Heart right ventricle (tissue), 16 donors: ENCODE results near the gene GABRA1. TPM values are rescaled to one million over a fixed set of nuclear protein-coding genes. Genes with fewer than 3 reads are reported as not detected.

Experiments
- ATAC-seq, 8 donors: fragments of 200-7000 bp; cut with Tn5 transposase; one replicate each; pipeline ENCODE4 v1.9.1; 2020; ENCODE audit warnings: mild to moderate bottlenecking in 8 of 8, moderate library complexity in 8 of 8, moderate number of reproducible peaks in 1 of 8
- DNase-seq, 2 donors: peaks; one replicate each; pipeline ENCODE4 v3.0.0-alpha.2; 2020
- H3K27ac ChIP-seq, 10 donors: fragments of 200-600 bp; sonication (generic) in 2 of 10; one replicate each; pipeline versions ENCODE4 v1.5.0 to v1.8.0; 2020 to 2022; ENCODE audit warnings: mild to moderate bottlenecking in 3 of 10
- H3K27me3 ChIP-seq, 7 donors: fragments of 200-600 bp; one replicate each; pipeline ENCODE4 v1.8.0; 2021 to 2022; ENCODE audit warnings: mild to moderate bottlenecking in 2 of 7
- H3K36me3 ChIP-seq, 9 donors: fragments of 200-600 bp; sonication (generic) in 1 of 9; one replicate each; pipeline versions ENCODE4 v1.5.0 to v1.8.0; 2020 to 2022; ENCODE audit warnings: mild to moderate bottlenecking in 2 of 9
- H3K4me1 ChIP-seq, 9 donors: fragments of 200-600 bp; sonication (generic) in 1 of 9; one replicate each; pipeline versions ENCODE4 v1.5.0 to v1.8.0; 2020 to 2022; ENCODE audit warnings: mild to moderate bottlenecking in 4 of 9
- H3K4me3 ChIP-seq, 10 donors: fragments of 200-600 bp; sonication (generic) in 2 of 10; one replicate each; pipeline versions ENCODE4 v1.5.0 to v1.8.0; 2020 to 2022; ENCODE audit warnings: mild to moderate bottlenecking in 7 of 10, moderate library complexity in 2 of 10
- H3K9me3 ChIP-seq, 11 donors: fragments of 200-600 bp in 10 of 11; sonication (generic) in 2 of 11; one replicate each; pipeline versions ENCODE4 v1.5.0 to v1.8.0; 2013 to 2022; ENCODE audit warnings: mild to moderate bottlenecking in 2 of 11, control low read depth in 1 of 11, moderate library complexity in 1 of 11
- WGBS, 2 donors: extraction: QIAGEN DNeasy Blood & Tissue Kit; methylation state at CpG; one replicate each; pipeline ENCODE4 v1.1.7; 2013; ENCODE audit warnings: inconsistent platforms in 1 of 2; 5-methylcytosine and 5-hydroxymethylcytosine counted together
- intact Hi-C, 10 donors: fragments of 100-400 bp; cut with DNase I; formaldehyde crosslinking; loops; one replicate each; pipeline versions ENCODE4 v1.11.1 to v1.14.2; 2022
- polyA plus RNA-seq, 2 donors: library from polyadenylated mRNA; stranded (reverse); fragments of 200-250 nt; gene quantifications; one replicate each; pipeline ENCODE4 v1.2.3, GENCODE V29; 2013
- total RNA-seq, 10 donors: library from RNA; stranded (reverse); fragmentation: NEBNext Ultra II Directional in 3 of 10; extraction: Animal tissue kit (Norgen Biotek cat#: 25700) in 3 of 10; gene quantifications; one replicate each; pipeline versions ENCODE4 v1.2.1 to v1.2.4, GENCODE V29; 2021 to 2023
- TF ChIP-seq, protein P1 (sequence below), 9 donors: fragments of 200-600 bp; sonication (generic) in 2 of 9; IDR thresholded peaks; one replicate each; pipeline versions ENCODE4 v1.5.0 to v1.8.0; 2021 to 2022; ENCODE audit warnings: antibody characterized with exemption in 9 of 9, mild to moderate bottlenecking in 5 of 9, moderate library complexity in 1 of 9
- donor health status: Arrhythmogenic right ventricular cardiomyopathy.
- donor health status: ischemic (EF 13 %, LVEDD 7.1; RV severe dilation, severe dysfunction).
- donor health status: healthy with polysubstance abuse.
- donor health status: DM: no; HTN: yes; CAD: no.
- donor health status: DM: no; HTN: no; CAD: no.
- donor health status: ischemic (EF 25% LVEDD 6.9; RV normal size, moderate dysfunction).
- donor health status: ischemic (EF 25% LVEDD 5.7; RV mildly dilated, moderate dysfunction).
- donor health status: healthy.
- donor health status: DM: yes; HTN: yes; CAD: no.
- donor health status: Ischemic cardiomyopathy.
- donor health status: ischemic (EF 35%, LVEDD 5.7; RV mildly dilated, moderate dysfunction).
- donor health status: nonischemic (EF 11% LVEDD 7.7; RV severe dilation, severe dysfunction).
- donor health status: DM: yes; HTN: yes; CAD: no.
- donor health status: PGD.
- donor health status: ischemic (EF 29% LVEDD 5.4; RV normal size, mild dysfunction).
- donor health status: nonischemic (EF 23%, LVEDD 6.1; RV moderate dilation, normal function).

The GABRA1 gene
- total and polyA plus RNA-seq, 12 donors = not detected

DNA sequence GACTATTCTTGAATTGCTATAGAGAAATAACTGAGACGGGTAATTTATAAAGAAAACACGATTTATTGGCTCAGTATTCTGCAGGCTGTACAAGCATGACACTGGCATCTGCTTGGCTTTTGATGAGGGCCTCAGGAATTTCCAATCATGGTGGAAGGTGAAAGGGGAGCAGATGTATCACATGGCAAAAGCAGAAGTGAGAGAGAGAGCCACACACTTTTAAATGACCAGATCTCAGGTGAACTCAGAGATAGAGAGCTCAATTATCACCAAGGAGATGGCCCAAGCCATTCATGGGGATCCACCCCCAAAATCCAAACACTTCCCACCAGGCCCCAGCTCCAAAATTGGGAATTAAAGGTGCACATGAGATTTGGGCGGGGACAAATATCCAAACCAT is 15.3 kb downstream of the GABRA1 start:
- Histone ChIP-seq H3K9me3 (no peaks in the 10 kb centered on the region), H3K36me3 (no peaks in the 10 kb centered on the region), H3K4me3 (no peak overlapping the region), H3K27ac (no peak overlapping the region), H3K27me3 (no peaks in the 10 kb centered on the region), H3K4me1 (no peaks in the 10 kb centered on the region)
- TF ChIP-seq, protein P1, sequence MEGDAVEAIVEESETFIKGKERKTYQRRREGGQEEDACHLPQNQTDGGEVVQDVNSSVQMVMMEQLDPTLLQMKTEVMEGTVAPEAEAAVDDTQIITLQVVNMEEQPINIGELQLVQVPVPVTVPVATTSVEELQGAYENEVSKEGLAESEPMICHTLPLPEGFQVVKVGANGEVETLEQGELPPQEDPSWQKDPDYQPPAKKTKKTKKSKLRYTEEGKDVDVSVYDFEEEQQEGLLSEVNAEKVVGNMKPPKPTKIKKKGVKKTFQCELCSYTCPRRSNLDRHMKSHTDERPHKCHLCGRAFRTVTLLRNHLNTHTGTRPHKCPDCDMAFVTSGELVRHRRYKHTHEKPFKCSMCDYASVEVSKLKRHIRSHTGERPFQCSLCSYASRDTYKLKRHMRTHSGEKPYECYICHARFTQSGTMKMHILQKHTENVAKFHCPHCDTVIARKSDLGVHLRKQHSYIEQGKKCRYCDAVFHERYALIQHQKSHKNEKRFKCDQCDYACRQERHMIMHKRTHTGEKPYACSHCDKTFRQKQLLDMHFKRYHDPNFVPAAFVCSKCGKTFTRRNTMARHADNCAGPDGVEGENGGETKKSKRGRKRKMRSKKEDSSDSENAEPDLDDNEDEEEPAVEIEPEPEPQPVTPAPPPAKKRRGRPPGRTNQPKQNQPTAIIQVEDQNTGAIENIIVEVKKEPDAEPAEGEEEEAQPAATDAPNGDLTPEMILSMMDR (IDR thresholded peaks at IDR 0.05) = no peak
- WGBS, 2 donors = 76 to 86% methylated on average over 3 of the region's 3 CpGs
- intact Hi-C loops = no loop called here
- ATAC-seq (no peak), DNase-seq (no peak)

GRCh38 chr5:161863811-161864210 is 15.9 kb downstream of the GABRA1 start:
- DNase-seq (no peak), ATAC-seq (no peak)
- Histone ChIP-seq H3K36me3 (no peaks in the 10 kb centered on the region), H3K4me3 (no peak overlapping the region), H3K27me3 (no peaks in the 10 kb centered on the region), H3K27ac (no peak overlapping the region), H3K4me1 (no peaks in the 10 kb centered on the region), H3K9me3 (no peaks in the 10 kb centered on the region)
- intact Hi-C loops = no loop called here
- TF ChIP-seq, protein P1 (IDR thresholded peaks at IDR 0.05) = no peak
- 53 to 56% methylated on average over 1 of the region's 1 CpG for WGBS, 2 donors

DNA sequence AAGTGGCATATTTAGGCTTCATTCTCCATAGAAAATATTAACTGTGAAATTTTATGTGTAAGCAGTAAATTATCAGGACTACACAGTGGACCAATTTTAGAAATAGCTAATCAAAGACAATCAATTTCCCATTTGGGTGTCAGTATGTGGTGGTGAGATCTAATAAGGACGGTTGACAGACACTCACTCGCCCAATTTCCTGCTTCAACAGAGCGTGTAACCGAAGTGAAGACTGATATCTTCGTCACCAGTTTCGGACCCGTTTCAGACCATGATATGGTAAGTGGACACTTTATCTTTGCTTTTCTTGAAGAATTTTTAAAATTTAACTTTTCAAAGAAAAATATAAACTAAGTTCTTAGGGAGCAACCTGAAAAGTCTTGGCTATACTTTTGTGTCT is 17.6 kb downstream of the GABRA1 start:
- intact Hi-C loops = no loop called here
- H3K4me1 ChIP-seq = no peaks in the 10 kb centered on the region
- ATAC-seq (no peak), DNase-seq (no peak)
- H3K9me3 ChIP-seq = no peaks in the 10 kb centered on the region
- H3K27me3 ChIP-seq = no peaks in the 10 kb centered on the region
- H3K4me3 ChIP-seq = no peak overlapping the region
- 59 to 68% methylated on average over 7 of the region's 7 CpGs for WGBS, 2 donors
- no peaks in the 10 kb centered on the region for H3K36me3 ChIP-seq
- TF ChIP-seq, protein P1 (IDR thresholded peaks at IDR 0.05) = no peak
- no peak overlapping the region for H3K27ac ChIP-seq

DNA sequence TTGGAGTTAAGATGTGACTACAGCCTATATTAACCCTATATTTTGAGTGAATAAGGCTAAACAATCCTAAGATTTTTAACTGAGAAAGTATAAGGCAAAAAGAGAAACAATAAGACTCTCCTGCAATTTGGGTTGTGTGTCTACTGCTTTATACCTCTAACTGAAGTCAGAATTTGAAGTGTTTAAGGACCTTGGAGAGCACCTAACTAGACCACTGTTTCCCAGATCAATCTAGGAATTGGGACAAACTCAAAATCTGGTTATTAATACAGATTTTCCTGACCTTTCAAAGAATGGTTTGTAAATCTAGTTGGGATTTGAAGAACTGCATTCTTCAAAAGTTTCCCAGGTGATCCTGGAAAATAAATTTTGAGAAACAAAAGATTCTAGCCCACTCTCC is 42.1 kb downstream of the GABRA1 start:
- intact Hi-C loops = no loop called here
- H3K4me3 ChIP-seq = no peak overlapping the region
- TF ChIP-seq, protein P1 (IDR thresholded peaks at IDR 0.05) = no peak

DNA sequence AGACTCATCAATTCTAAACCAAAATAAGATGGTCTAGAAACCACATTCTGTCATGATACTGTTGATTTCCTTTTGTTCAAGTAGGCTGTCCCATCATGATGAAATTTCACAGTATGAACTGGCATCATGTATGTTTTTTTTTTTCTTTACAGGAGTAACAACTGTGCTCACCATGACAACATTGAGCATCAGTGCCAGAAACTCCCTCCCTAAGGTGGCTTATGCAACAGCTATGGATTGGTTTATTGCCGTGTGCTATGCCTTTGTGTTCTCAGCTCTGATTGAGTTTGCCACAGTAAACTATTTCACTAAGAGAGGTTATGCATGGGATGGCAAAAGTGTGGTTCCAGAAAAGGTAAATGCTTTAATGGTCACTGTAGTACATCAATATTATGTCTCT is 47.6 kb downstream of the GABRA1 start:
- Histone ChIP-seq H3K27me3 (no peaks in the 10 kb centered on the region), H3K4me1 (no peaks in the 10 kb centered on the region), H3K4me3 (no peak overlapping the region), H3K9me3 (no peaks in the 10 kb centered on the region), H3K27ac (no peak overlapping the region), H3K36me3 (no peaks in the 10 kb centered on the region)
- ATAC-seq (no peak), DNase-seq (no peak)
- intact Hi-C loops = no loop called here
- WGBS, 2 donors = 79% methylated on average over 1 of the region's 1 CpG
- TF ChIP-seq, protein P1 (IDR thresholded peaks at IDR 0.05) = no peak

More for the DNA sequence above, 42.1 kb downstream of the GABRA1 start:
- Histone ChIP-seq H3K36me3 (no peaks in the 10 kb centered on the region), H3K27ac (no peak overlapping the region), H3K4me1 (no peaks in the 10 kb centered on the region), H3K27me3 (no peaks in the 10 kb centered on the region), H3K9me3 (no peaks in the 10 kb centered on the region)
- no peak for ATAC-seq
- no peak for DNase-seq
